Activated naive CD8-positive, alpha-beta T cell treated with anti-CD3 and anti-CD28 coated beads, Interleukin-2, amount 50 U/mL, for 24 hours (primary cell): ENCODE data around the gene CREBZF.
"Not testable (repeated sequence)": the region's sequence is repeated elsewhere in the genome, so short reads cannot be mapped to it uniquely, and the experiment has no call there.

Source experiments
- ATAC-seq: fragments of 150-1000 bp; cut with Tn5 transposase; one replicate; pipeline ENCODE4 v1.10.0; 2021
- DNase-seq: peaks from one replicate; pipeline ENCODE4 v3.0.0; 2021
- H3K27ac Mint-ChIP-seq: one replicate; pipeline ENCODE4 v1.8.0; 2021; ENCODE audit warnings: mild to moderate bottlenecking, mixed read lengths
- H3K27me3 Mint-ChIP-seq: one replicate; pipeline ENCODE4 v1.8.0; 2021; ENCODE audit warnings: mixed read lengths
- H3K36me3 Mint-ChIP-seq: one replicate; pipeline ENCODE4 v1.8.0; 2021; ENCODE audit warnings: low read depth, mixed read lengths
- H3K4me1 Mint-ChIP-seq: one replicate; pipeline ENCODE4 v1.8.0; 2021; ENCODE audit warnings: mixed read lengths
- H3K4me3 Mint-ChIP-seq: one replicate; pipeline ENCODE4 v1.8.0; 2021; ENCODE audit warnings: mild to moderate bottlenecking, moderate library complexity, mixed read lengths
- H3K9me3 Mint-ChIP-seq: one replicate; pipeline ENCODE4 v1.8.0; 2021; ENCODE audit warnings: mixed read lengths

Gene CREBZF

GRCh38 chr11:85656777-85657176 lies 8.2 kb downstream of the CREBZF start:
- H3K4me1 Mint-ChIP-seq, result peaks cover 55% of the 10 kb centered on the region
- H3K4me3 Mint-ChIP-seq, result no peak overlapping the region
- peak overlapping the region; percentile 3 for H3K27ac Mint-ChIP-seq
- DNase-seq, result no peak
- ATAC-seq, result no peak
- H3K27me3 Mint-ChIP-seq, result no peaks in the 10 kb centered on the region
- peaks cover 65% of the 10 kb centered on the region for H3K36me3 Mint-ChIP-seq
- no peaks in the 10 kb centered on the region for H3K9me3 Mint-ChIP-seq

- Mint-ChIP-seq H3K4me1 (peaks cover 46% of the 10 kb centered on the region), H3K36me3 (peaks cover 50% of the 10 kb centered on the region)
Observed at GRCh38 chr11:85654343-85654742, 10.6 kb downstream of the CREBZF start.

GRCh38 chr11:85652786-85653447 lies 12.0 kb downstream of the CREBZF start:
- peaks cover 38% of the 10 kb centered on the region for H3K36me3 Mint-ChIP-seq
- H3K4me3 Mint-ChIP-seq, result no peak overlapping the region
- DNase-seq, result no peak
- H3K27me3 Mint-ChIP-seq, result no peaks in the 10 kb centered on the region
- peaks cover 47% of the 10 kb centered on the region for H3K4me1 Mint-ChIP-seq
- no peak for ATAC-seq
- H3K27ac Mint-ChIP-seq, result peak overlapping the region; percentile 30
- H3K9me3 Mint-ChIP-seq, result no peaks in the 10 kb centered on the region

More at GRCh38 chr11:85654343-85654742, 10.6 kb downstream of the CREBZF start:
- H3K27me3 Mint-ChIP-seq, H3K27ac Mint-ChIP-seq, H3K4me3 Mint-ChIP-seq, ATAC-seq, H3K9me3 Mint-ChIP-seq, DNase-seq: not testable (repeated sequence)

- Mint-ChIP-seq H3K27ac (peak overlapping the region; percentile 59), H3K4me1 (peaks cover 45% of the 10 kb centered on the region), H3K4me3 (no peak overlapping the region), H3K27me3 (no peaks in the 10 kb centered on the region), H3K36me3 (peaks cover 26% of the 10 kb centered on the region), H3K9me3 (no peaks in the 10 kb centered on the region)
- no peak for ATAC-seq
- DNase-seq, result no peak
Observed at GRCh38 chr11:85651118-85651517, 13.8 kb downstream of the CREBZF start.

GRCh38 chr11:85647604-85648299 lies 17.2 kb downstream of the CREBZF start, which contains the start of gene TMEM126A:
Gene TMEM126A, plus strand, starts transcription at chr11:85647967. Its CDS starts 2,289 bp downstream, at chr11:85650256.
- Mint-ChIP-seq H3K36me3 (peaks cover 14% of the 10 kb centered on the region), H3K27ac (peak within 1 kb of the TSS; percentile 93), H3K4me1 (peaks cover 34% of the 10 kb centered on the region), H3K9me3 (no peaks in the 10 kb centered on the region), H3K4me3 (peak within 1 kb of the TSS; percentile 97), H3K27me3 (peaks cover 11% of the 10 kb centered on the region)
- DNase-seq, result peak; percentile 93
- ATAC-seq, result peak; percentile 96

GRCh38 chr11:85647078-85647477 lies 17.9 kb downstream of the CREBZF start:
- Mint-ChIP-seq H3K27me3 (peaks cover 11% of the 10 kb centered on the region), H3K36me3 (peaks cover 10% of the 10 kb centered on the region)

GRCh38 chr11:85643191-85643614 lies 21.7 kb downstream of the CREBZF start:
- Mint-ChIP-seq H3K27ac (no peak overlapping the region), H3K4me3 (no peak overlapping the region), H3K9me3 (no peaks in the 10 kb centered on the region), H3K4me1 (peaks cover 8% of the 10 kb centered on the region), H3K36me3 (peaks cover 6% of the 10 kb centered on the region), H3K27me3 (peaks cover 11% of the 10 kb centered on the region)
- DNase-seq (no peak), ATAC-seq (no peak)

More at GRCh38 chr11:85647078-85647477, 17.9 kb downstream of the CREBZF start:
- ATAC-seq, result no peak
- H3K4me3 Mint-ChIP-seq, result peak overlapping the region; percentile 97
- H3K4me1 Mint-ChIP-seq, result peaks cover 32% of the 10 kb centered on the region
- no peaks in the 10 kb centered on the region for H3K9me3 Mint-ChIP-seq
- DNase-seq, result no peak
- H3K27ac Mint-ChIP-seq, result peak overlapping the region; percentile 93

- no peak overlapping the region for H3K4me3 Mint-ChIP-seq
- peaks cover 37% of the 10 kb centered on the region for H3K36me3 Mint-ChIP-seq
- no peak overlapping the region for H3K27ac Mint-ChIP-seq
- ATAC-seq (no peak), DNase-seq (no peak)
- H3K9me3 Mint-ChIP-seq, result no peaks in the 10 kb centered on the region
- H3K4me1 Mint-ChIP-seq, result peaks cover 8% of the 10 kb centered on the region
- no peaks in the 10 kb centered on the region for H3K27me3 Mint-ChIP-seq
Observed at GRCh38 chr11:85634747-85635146, 30.2 kb downstream of the CREBZF start.

- Mint-ChIP-seq H3K9me3 (no peaks in the 10 kb centered on the region), H3K27ac (peak overlapping the region; percentile 90), H3K4me3 (peak overlapping the region; percentile 96), H3K36me3 (peaks cover 17% of the 10 kb centered on the region), H3K27me3 (no peaks in the 10 kb centered on the region), H3K4me1 (peaks cover 33% of the 10 kb centered on the region)
- DNase-seq (peak; percentile 13), ATAC-seq (no peak)
Observed at GRCh38 chr11:85628771-85629341, 36.1 kb downstream of the CREBZF start.

- no peaks in the 10 kb centered on the region for H3K27me3 Mint-ChIP-seq
- DNase-seq, result peak; percentile 96
- peak within 1 kb of the TSS; percentile 90 for H3K27ac Mint-ChIP-seq
- H3K4me3 Mint-ChIP-seq, result peak within 1 kb of the TSS; percentile 96
- peaks cover 33% of the 10 kb centered on the region for H3K4me1 Mint-ChIP-seq
- no peaks in the 10 kb centered on the region for H3K9me3 Mint-ChIP-seq
- H3K36me3 Mint-ChIP-seq, result peaks cover 14% of the 10 kb centered on the region
- ATAC-seq, result peak; percentile 99
Observed at GRCh38 chr11:85627998-85628770, 36.7 kb downstream of the CREBZF start, which contains the start of gene TMEM126B. Gene TMEM126B, plus strand, starts transcription at chr11:85628593. Its CDS starts 15 bp downstream, at chr11:85628608.

- Mint-ChIP-seq H3K4me3 (peak within 1 kb of the TSS; percentile 96), H3K4me1 (peaks cover 33% of the 10 kb centered on the region), H3K27me3 (no peaks in the 10 kb centered on the region), H3K9me3 (no peaks in the 10 kb centered on the region), H3K27ac (peak within 1 kb of the TSS; percentile 90), H3K36me3 (peaks cover 10% of the 10 kb centered on the region)
- ATAC-seq (no peak), DNase-seq (no peak)
Observed at GRCh38 chr11:85627332-85627997, 37.5 kb downstream of the CREBZF start, which contains the start of gene DLG2. Gene DLG2, minus strand, starts transcription at chr11:85627344.

GRCh38 chr11:85626496-85626895 lies 38.4 kb downstream of the CREBZF start:
- Mint-ChIP-seq H3K4me1 (peaks cover 33% of the 10 kb centered on the region), H3K27me3 (no peaks in the 10 kb centered on the region), H3K9me3 (no peaks in the 10 kb centered on the region), H3K36me3 (peaks cover 7% of the 10 kb centered on the region), H3K27ac (peak overlapping the region; percentile 90), H3K4me3 (peak overlapping the region; percentile 96)
- DNase-seq (no peak), ATAC-seq (no peak)

GRCh38 chr11:85620256-85620655 lies 44.7 kb downstream of the CREBZF start:
- H3K4me1 Mint-ChIP-seq, result peaks cover 8% of the 10 kb centered on the region
- DNase-seq (no peak), ATAC-seq (no peak)
- no peaks in the 10 kb centered on the region for H3K36me3 Mint-ChIP-seq
- no peak overlapping the region for H3K27ac Mint-ChIP-seq
- peaks cover 3% of the 10 kb centered on the region for H3K27me3 Mint-ChIP-seq
- H3K9me3 Mint-ChIP-seq, result no peaks in the 10 kb centered on the region
- no peak overlapping the region for H3K4me3 Mint-ChIP-seq

- Mint-ChIP-seq H3K36me3 (no peaks in the 10 kb centered on the region), H3K4me3 (no peak overlapping the region), H3K27ac (no peak overlapping the region), H3K27me3 (peaks cover 3% of the 10 kb centered on the region), H3K9me3 (no peaks in the 10 kb centered on the region), H3K4me1 (peaks cover 6% of the 10 kb centered on the region)
- DNase-seq, result no peak
- no peak for ATAC-seq
Observed at GRCh38 chr11:85619499-85619898, 45.4 kb downstream of the CREBZF start.
